ENCODE data around the gene MSMO1.

The MSMO1 gene

GRCh38 chr4:165360985-165361670 is 33.7 kb downstream of the MSMO1 start:
- DNase-seq = no peak

GRCh38 chr4:165361810-165362209 is 34.3 kb downstream of the MSMO1 start:
- no peak for DNase-seq

- no peak for DNase-seq
These were observed 37.1 kb downstream of the MSMO1 start for GRCh38 chr4:165364452-165365080.

- DNase-seq = no peak
These were observed 39.6 kb downstream of the MSMO1 start for GRCh38 chr4:165367040-165367439.

- no peak for DNase-seq
These were observed 40.6 kb downstream of the MSMO1 start for GRCh38 chr4:165368114-165368513.

GRCh38 chr4:165368567-165368966 is 41.1 kb downstream of the MSMO1 start:
- DNase-seq = no peak

- DNase-seq = no peak
These were observed 42.1 kb downstream of the MSMO1 start for GRCh38 chr4:165369522-165369921.

GRCh38 chr4:165370530-165370929 is 43.1 kb downstream of the MSMO1 start:
- no peak for DNase-seq

- DNase-seq = no peak
These were observed 48.0 kb downstream of the MSMO1 start for GRCh38 chr4:165375465-165375864.

GRCh38 chr4:165378398-165378744 is 50.9 kb downstream of the MSMO1 start:
- no peak for DNase-seq

- DNase-seq = peak; percentile 40
These were observed 51.5 kb downstream of the MSMO1 start, which contains the start of gene CPE for GRCh38 chr4:165378745-165379677. CPE (plus strand) TSS chr4:165379008; CDS start chr4:165379222, 214 bp downstream.

- no peak for DNase-seq
These were observed 52.2 kb downstream of the MSMO1 start for GRCh38 chr4:165379678-165380064.

- no peak for DNase-seq
These were observed 53.3 kb downstream of the MSMO1 start for GRCh38 chr4:165380805-165381204.

- DNase-seq = no peak
These were observed 54.4 kb downstream of the MSMO1 start for GRCh38 chr4:165381821-165382373.

GRCh38 chr4:165382640-165383039 is 55.2 kb downstream of the MSMO1 start:
- no peak for DNase-seq

GRCh38 chr4:165383591-165384073 is 56.2 kb downstream of the MSMO1 start:
- no peak for DNase-seq

GRCh38 chr4:165384186-165384585 is 56.7 kb downstream of the MSMO1 start:
- DNase-seq = no peak

- DNase-seq = no peak
These were observed 57.1 kb downstream of the MSMO1 start for GRCh38 chr4:165384598-165384997.

GRCh38 chr4:165385126-165385525 is 57.7 kb downstream of the MSMO1 start:
- no peak for DNase-seq

- DNase-seq = no peak
These were observed 58.9 kb downstream of the MSMO1 start for GRCh38 chr4:165386328-165386727.

GRCh38 chr4:165388756-165389155 is 61.3 kb downstream of the MSMO1 start:
- DNase-seq = no peak
